Spleen (tissue), 11 donors: Measurements from ENCODE around the gene DECR2. TPM values are rescaled to one million over a fixed set of nuclear protein-coding genes. Genes with fewer than 3 reads are reported as not detected.

Experiments
- DNase-seq: peaks from one replicate; pipeline ENCODE4 v3.0.0-alpha.2; 2020
- H3K27ac ChIP-seq, 8 donors: fragments of 200-600 bp; sonication (generic) in 7 of 8; 1 replicate in 4 of 8; 2 replicates in 4 of 8; pipeline versions ENCODE4 v1.5.0 to v1.8.0; 2016 to 2021; ENCODE audit warnings: inconsistent platforms in 4 of 8, mild to moderate bottlenecking in 4 of 8, moderate library complexity in 1 of 8
- H3K27me3 ChIP-seq, 7 donors: fragments of 200-600 bp; sonication (generic) in 6 of 7; replicated peaks in 1 of 7; 1 replicate in 4 of 7; 2 replicates in 3 of 7; pipeline versions ENCODE4 v1.5.0 to v1.8.0; 2016 to 2021; ENCODE audit warnings: inconsistent platforms in 3 of 7, mild to moderate bottlenecking in 1 of 7
- H3K36me3 ChIP-seq, 6 donors: fragments of 200-600 bp; sonication (generic) in 5 of 6; 1 replicate in 4 of 6; 2 replicates in 2 of 6; pipeline versions ENCODE4 v1.5.0 to v1.8.0; 2016 to 2021; ENCODE audit warnings: inconsistent platforms in 2 of 6
- H3K4me1 ChIP-seq, 6 donors: fragments of 200-600 bp; sonication (generic) in 5 of 6; 1 replicate in 3 of 6; 2 replicates in 3 of 6; pipeline versions ENCODE4 v1.5.0 to v1.8.0; 2016 to 2021; ENCODE audit warnings: inconsistent platforms in 3 of 6
- H3K4me3 ChIP-seq, 8 donors: fragments of 200-600 bp; sonication (generic) in 7 of 8; 1 replicate in 4 of 8; 2 replicates in 4 of 8; pipeline versions ENCODE4 v1.5.0 to v1.8.0; 2016 to 2021; ENCODE audit warnings: inconsistent platforms in 4 of 8, mild to moderate bottlenecking in 4 of 8, moderate library complexity in 2 of 8
- H3K9me3 ChIP-seq, 8 donors: fragments of 200-600 bp; sonication (generic) in 7 of 8; 1 replicate in 4 of 8; 2 replicates in 4 of 8; pipeline versions ENCODE4 v1.5.0 to v1.8.0; 2016 to 2021; ENCODE audit warnings: inconsistent platforms in 4 of 8
- POLR2A ChIP-seq, 3 donors: fragments of 450-650 bp; IDR thresholded peaks; one replicate each; pipeline ENCODE4 v1.5.1; 2017; ENCODE audit warnings: antibody characterized with exemption in 3 of 3, mild to moderate bottlenecking in 1 of 3
- POLR2AphosphoS5 ChIP-seq, 3 donors: sonication (generic); formaldehyde crosslinking; IDR thresholded peaks; one replicate each; pipeline ENCODE4 v1.5.1; 2017; ENCODE audit warnings: antibody characterized with exemption in 3 of 3
- WGBS, 5 donors: extraction: QIAGEN DNeasy Blood & Tissue Kit in 3 of 5; methylation state at CpG; one replicate each; pipeline versions ENCODE4 v1.1.5 to v1.1.7; 2013 to 2018; 5-methylcytosine and 5-hydroxymethylcytosine counted together
- intact Hi-C: fragments of 100-400 bp; cut with DNase I; formaldehyde crosslinking; loops from one replicate; pipeline ENCODE4 v1.15.0; 2023; ENCODE audit warnings: low total_unique reads
- polyA plus RNA-seq, 3 donors: library from polyadenylated mRNA; stranded (reverse); fragments of 200-250 nt; gene quantifications; one replicate each; pipeline ENCODE4 v1.2.1, GENCODE V29; 2013
- total RNA-seq, 7 donors: library from RNA; depleted of rRNA in 3 of 7; stranded (reverse); fragments of >200 nt in 3 of 7; fragmentation: NEBNext Ultra II Directional in 4 of 7; extraction: Animal tissue kit (Norgen Biotek cat#: 25700) in 4 of 7; gene quantifications; one replicate each; pipeline versions ENCODE4 v1.1.0 to v1.2.1, GENCODE V29; 2016 to 2021
- TF ChIP-seq, protein P1 (sequence below), 11 experiments: fragments of 200-600 bp in 7 of 11; fragments of 450-650 bp in 4 of 11; sonication (generic) in 4 of 11; IDR thresholded peaks in 8 of 11; conservative IDR thresholded peaks in 3 of 11; 1 replicate in 7 of 11; 2 replicates in 4 of 11; pipeline versions ENCODE4 v1.4.0 to v1.8.0; 2016 to 2021; ENCODE audit warnings: antibody characterized with exemption in 11 of 11, inconsistent platforms in 4 of 11, mild to moderate bottlenecking in 1 of 11
- donor health status: healthy with polysubstance abuse.
- donor health status: DM: no; HTN: no; CAD: no; lungs with moderate emphysema.
- donor health status: DM: no; HTN: no; CAD: no.
- donor health status: Bipolar disorder and iron deficiency.
- donor health status: healthy.
- donor health status: DM: no; HTN: no; CAD: no.
- donor health status: DM: yes; HTN: yes; CAD: no.

Gene DECR2
- total and polyA plus RNA-seq, 10 donors, result 8.9 to 19.5 (median 12.0) TPM

DNA sequence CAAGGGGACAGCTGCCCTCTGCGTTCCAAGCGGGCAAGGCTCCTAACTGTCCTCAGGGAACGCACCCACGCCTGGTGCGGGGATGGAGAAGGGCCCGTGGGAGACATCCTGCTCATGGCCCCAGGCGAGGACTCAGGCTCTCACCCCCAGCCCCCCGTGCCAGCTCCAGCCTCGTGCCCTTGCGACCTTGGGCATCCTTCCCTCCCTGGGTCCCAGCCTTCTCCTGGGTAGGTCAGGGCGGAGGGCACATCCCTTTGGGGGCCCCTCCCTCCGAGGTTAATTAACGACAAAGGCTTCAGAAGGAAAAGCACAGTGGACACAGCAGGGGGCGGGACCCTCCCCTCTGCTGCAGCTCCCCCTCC, 22.9 kb upstream of the DECR2 start:
- Histone ChIP-seq H3K36me3 (peaks cover 0 to 41% (median 37%) of the 10 kb centered on the region in 6 donors), H3K4me1 (peaks cover 13 to 47% (median 40%) of the 10 kb centered on the region in 6 donors), H3K27me3 (no peaks in the 10 kb centered on the region), H3K27ac (peak overlapping the region in 2 of 8 donors; percentile 91 to 92), H3K4me3 (no peak overlapping the region), H3K9me3 (no peaks in the 10 kb centered on the region)
- peak; percentile 70 for DNase-seq
- intact Hi-C loops, result no loop called here
- WGBS, 5 donors, result 79 to 85% (median 82%) methylated on average over 13 to 14 of the region's 14 CpGs
- TF ChIP-seq POLR2A (IDR thresholded peaks at IDR 0.05) (no peak), POLR2AphosphoS5 (IDR thresholded peaks at IDR 0.05) (peak in 1 of 3 donors; percentile 16)
- TF ChIP-seq, protein P1, sequence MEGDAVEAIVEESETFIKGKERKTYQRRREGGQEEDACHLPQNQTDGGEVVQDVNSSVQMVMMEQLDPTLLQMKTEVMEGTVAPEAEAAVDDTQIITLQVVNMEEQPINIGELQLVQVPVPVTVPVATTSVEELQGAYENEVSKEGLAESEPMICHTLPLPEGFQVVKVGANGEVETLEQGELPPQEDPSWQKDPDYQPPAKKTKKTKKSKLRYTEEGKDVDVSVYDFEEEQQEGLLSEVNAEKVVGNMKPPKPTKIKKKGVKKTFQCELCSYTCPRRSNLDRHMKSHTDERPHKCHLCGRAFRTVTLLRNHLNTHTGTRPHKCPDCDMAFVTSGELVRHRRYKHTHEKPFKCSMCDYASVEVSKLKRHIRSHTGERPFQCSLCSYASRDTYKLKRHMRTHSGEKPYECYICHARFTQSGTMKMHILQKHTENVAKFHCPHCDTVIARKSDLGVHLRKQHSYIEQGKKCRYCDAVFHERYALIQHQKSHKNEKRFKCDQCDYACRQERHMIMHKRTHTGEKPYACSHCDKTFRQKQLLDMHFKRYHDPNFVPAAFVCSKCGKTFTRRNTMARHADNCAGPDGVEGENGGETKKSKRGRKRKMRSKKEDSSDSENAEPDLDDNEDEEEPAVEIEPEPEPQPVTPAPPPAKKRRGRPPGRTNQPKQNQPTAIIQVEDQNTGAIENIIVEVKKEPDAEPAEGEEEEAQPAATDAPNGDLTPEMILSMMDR (IDR thresholded peaks at IDR 0.05 in 8 of 11, conservative IDR thresholded peaks at IDR 0.05 in 3 of 11), result no peak

GRCh38 chr16:379183-379960, 22.3 kb upstream of the DECR2 start:
- Histone ChIP-seq H3K27ac (peak overlapping the region in 3 of 8 donors; percentile 12 to 92 (median 91)), H3K4me3 (no peak overlapping the region), H3K4me1 (peaks cover 17 to 52% (median 46%) of the 10 kb centered on the region in 6 donors), H3K36me3 (peaks cover 0 to 36% (median 31%) of the 10 kb centered on the region in 6 donors), H3K27me3 (no peaks in the 10 kb centered on the region), H3K9me3 (no peaks in the 10 kb centered on the region)
- TF ChIP-seq POLR2AphosphoS5 (IDR thresholded peaks at IDR 0.05), result peak in 1 of 3 donors; percentile 6
- no peak for TF ChIP-seq POLR2A (IDR thresholded peaks at IDR 0.05)
- intact Hi-C loops, result no loop called here
- peak; percentile 74 for DNase-seq
- 91 to 96% (median 93%) methylated on average over 11 to 16 of the region's 16 CpGs for WGBS, 5 donors

GRCh38 chr16:379961-380761, 21.5 kb upstream of the DECR2 start:
- WGBS, 5 donors, result 81 to 85% (median 82%) methylated on average over 23 to 27 of the region's 27 CpGs
- peak overlapping the region in 3 of 8 donors; percentile 12 to 92 (median 91) for H3K27ac ChIP-seq
- peaks cover 0 to 28% (median 23%) of the 10 kb centered on the region in 6 donors for H3K36me3 ChIP-seq
- TF ChIP-seq POLR2A (IDR thresholded peaks at IDR 0.05), result no peak
- TF ChIP-seq, protein P1 (IDR thresholded peaks at IDR 0.05 in 8 of 11, conservative IDR thresholded peaks at IDR 0.05 in 3 of 11), result no peak
- no peak for TF ChIP-seq POLR2AphosphoS5 (IDR thresholded peaks at IDR 0.05)
- H3K4me1 ChIP-seq, result peaks cover 17 to 60% (median 49%) of the 10 kb centered on the region in 6 donors
- intact Hi-C loops, result no loop called here
- H3K9me3 ChIP-seq, result no peaks in the 10 kb centered on the region
- peak overlapping the region in 6 of 8 donors; percentile 86 to 100 (median 96) for H3K4me3 ChIP-seq
- DNase-seq, result no peak
- no peaks in the 10 kb centered on the region for H3K27me3 ChIP-seq

DNA sequence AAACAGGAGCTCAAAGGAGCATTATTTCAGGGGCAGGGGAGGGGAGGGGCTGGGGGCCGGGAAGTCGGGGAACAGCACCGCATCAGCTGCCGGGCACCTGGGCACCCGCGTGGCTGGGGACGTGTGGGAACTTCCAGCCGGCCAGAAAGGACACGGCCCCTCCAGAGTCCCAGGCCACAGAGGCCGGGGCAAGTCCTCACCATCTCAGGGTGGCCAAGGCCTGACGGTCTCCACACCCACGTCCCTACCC, 21.0 kb upstream of the DECR2 start:
- Histone ChIP-seq H3K4me1 (peaks cover 17 to 60% (median 49%) of the 10 kb centered on the region in 6 donors), H3K27me3 (no peaks in the 10 kb centered on the region), H3K9me3 (no peaks in the 10 kb centered on the region), H3K36me3 (peaks cover 0 to 22% (median 20%) of the 10 kb centered on the region in 6 donors), H3K27ac (peak overlapping the region in 6 of 8 donors; percentile 78 to 92 (median 88)), H3K4me3 (peak overlapping the region; percentile 86 to 100 (median 96))
- DNase-seq, result no peak
- TF ChIP-seq, protein P1 (IDR thresholded peaks at IDR 0.05 in 8 of 11, conservative IDR thresholded peaks at IDR 0.05 in 3 of 11), result no peak
- TF ChIP-seq POLR2A (IDR thresholded peaks at IDR 0.05) (no peak), POLR2AphosphoS5 (IDR thresholded peaks at IDR 0.05) (no peak)
- 5 to 32% (median 7%) methylated on average over 8 to 12 of the region's 12 CpGs for WGBS, 5 donors
- intact Hi-C loops, result no loop called here
